ENCODE data around the gene CRABP2. TPM values are rescaled to one million over a fixed set of nuclear protein-coding genes. Genes with fewer than 3 reads are reported as not detected.

CRABP2 gene
- total RNA-seq, 1 donor from 2014 or later, result 2.4 TPM

DNA sequence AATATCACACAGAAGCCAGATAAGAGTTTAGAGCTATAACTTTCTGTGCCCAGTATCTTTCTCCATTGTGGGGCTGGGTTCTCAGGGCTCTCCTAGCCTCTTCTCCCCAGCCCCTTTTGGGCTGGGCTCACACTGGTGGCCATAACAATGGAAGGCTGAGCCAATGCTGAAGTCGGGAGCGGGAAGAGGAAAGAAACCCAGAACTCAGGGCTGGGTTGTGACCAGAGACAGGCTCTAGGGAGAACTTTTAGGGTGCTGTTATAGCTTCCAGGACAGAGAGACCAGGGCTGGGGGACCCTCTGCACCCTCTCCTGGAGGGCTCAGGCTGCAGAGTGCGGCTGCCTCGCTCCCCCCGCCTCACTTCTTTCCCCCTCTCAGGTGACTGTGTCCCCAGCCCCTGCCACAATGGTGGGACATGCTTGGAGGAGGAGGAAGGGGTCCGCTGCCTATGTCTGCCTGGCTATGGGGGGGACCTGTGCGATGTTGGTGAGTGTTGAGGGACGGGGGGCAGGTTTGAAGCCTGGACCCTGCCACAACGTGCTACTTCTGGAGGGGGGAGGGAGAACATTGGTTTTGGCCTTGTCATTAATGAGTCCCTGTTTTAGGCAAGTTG, 49.4 kb downstream of the CRABP2 start:
- H3K9me3 Mint-ChIP-seq (ENCODE audit: unreplicated experiment), result peaks cover 16% of the 10 kb centered on the region
- peak overlapping the region; percentile 43 for H3K27ac Mint-ChIP-seq (ENCODE audit: unreplicated experiment)
- TF ChIP-seq, protein P1, sequence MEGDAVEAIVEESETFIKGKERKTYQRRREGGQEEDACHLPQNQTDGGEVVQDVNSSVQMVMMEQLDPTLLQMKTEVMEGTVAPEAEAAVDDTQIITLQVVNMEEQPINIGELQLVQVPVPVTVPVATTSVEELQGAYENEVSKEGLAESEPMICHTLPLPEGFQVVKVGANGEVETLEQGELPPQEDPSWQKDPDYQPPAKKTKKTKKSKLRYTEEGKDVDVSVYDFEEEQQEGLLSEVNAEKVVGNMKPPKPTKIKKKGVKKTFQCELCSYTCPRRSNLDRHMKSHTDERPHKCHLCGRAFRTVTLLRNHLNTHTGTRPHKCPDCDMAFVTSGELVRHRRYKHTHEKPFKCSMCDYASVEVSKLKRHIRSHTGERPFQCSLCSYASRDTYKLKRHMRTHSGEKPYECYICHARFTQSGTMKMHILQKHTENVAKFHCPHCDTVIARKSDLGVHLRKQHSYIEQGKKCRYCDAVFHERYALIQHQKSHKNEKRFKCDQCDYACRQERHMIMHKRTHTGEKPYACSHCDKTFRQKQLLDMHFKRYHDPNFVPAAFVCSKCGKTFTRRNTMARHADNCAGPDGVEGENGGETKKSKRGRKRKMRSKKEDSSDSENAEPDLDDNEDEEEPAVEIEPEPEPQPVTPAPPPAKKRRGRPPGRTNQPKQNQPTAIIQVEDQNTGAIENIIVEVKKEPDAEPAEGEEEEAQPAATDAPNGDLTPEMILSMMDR (IDR thresholded peaks at IDR 0.05; ENCODE audit: partially characterized antibody, unreplicated experiment), result no peak
- no peaks in the 10 kb centered on the region for H3K36me3 Mint-ChIP-seq (ENCODE audit: unreplicated experiment)
- H3K4me3 Mint-ChIP-seq (ENCODE audit: unreplicated experiment), result peak overlapping the region; percentile 81
- H3K4me1 Mint-ChIP-seq (ENCODE audit: low read depth, unreplicated experiment), result peaks cover 45% of the 10 kb centered on the region
- DNase-seq, result no peak
- peaks cover 23% of the 10 kb centered on the region for H3K27me3 Mint-ChIP-seq (ENCODE audit: unreplicated experiment)

DNA sequence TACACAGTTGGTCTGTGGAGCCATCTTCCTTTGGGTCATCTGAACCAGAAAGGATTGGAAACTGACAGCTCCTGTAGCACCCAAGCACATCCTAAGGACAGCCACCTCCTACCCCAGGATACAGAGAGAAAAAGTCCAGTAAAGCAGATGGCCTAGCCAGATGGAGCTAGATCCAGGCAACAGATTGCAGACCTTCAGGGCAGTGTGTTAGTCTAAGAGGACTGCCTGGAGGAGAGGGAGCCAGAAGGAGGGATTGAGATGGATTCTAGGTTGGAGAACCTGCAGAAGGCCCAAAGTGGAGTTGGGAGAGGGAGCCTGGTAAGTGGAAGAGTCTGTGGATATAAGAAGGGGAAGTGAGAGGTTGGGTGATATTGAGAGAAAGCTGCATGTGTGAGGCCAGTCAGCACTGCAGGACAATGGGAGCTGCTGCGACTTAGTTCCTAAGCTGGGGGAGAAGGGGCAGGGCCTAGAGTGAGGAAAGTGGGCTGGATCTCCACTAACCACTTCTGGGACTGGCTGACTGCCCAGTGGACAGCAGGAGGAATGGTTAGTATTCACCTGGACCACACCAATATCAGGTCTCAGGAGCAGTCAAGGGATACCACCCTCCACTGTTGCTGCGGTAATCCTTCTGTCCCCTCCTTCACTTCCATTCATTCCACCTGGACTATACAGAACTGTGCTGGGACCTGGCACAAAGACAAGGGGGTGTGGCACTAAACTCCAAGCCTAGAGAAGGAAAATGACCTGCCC, 50.1 kb downstream of the CRABP2 start:
- Mint-ChIP-seq H3K9me3 (ENCODE audit: unreplicated experiment) (peaks cover 18% of the 10 kb centered on the region), H3K27me3 (ENCODE audit: unreplicated experiment) (peaks cover 24% of the 10 kb centered on the region), H3K27ac (ENCODE audit: unreplicated experiment) (peak overlapping the region; percentile 75), H3K4me3 (ENCODE audit: unreplicated experiment) (peak overlapping the region; percentile 48), H3K36me3 (ENCODE audit: unreplicated experiment) (no peaks in the 10 kb centered on the region), H3K4me1 (ENCODE audit: low read depth, unreplicated experiment) (peaks cover 41% of the 10 kb centered on the region)
- no peak for DNase-seq
- TF ChIP-seq, protein P1 (IDR thresholded peaks at IDR 0.05; ENCODE audit: partially characterized antibody, unreplicated experiment), result no peak

GRCh38 chr1:156654700-156655099, 50.7 kb downstream of the CRABP2 start:
- peak overlapping the region; percentile 55 for H3K4me3 Mint-ChIP-seq (ENCODE audit: unreplicated experiment)
- H3K4me1 Mint-ChIP-seq (ENCODE audit: low read depth, unreplicated experiment), result peaks cover 36% of the 10 kb centered on the region
- DNase-seq, result no peak
- TF ChIP-seq, protein P1 (IDR thresholded peaks at IDR 0.05; ENCODE audit: partially characterized antibody, unreplicated experiment), result no peak
- peak overlapping the region; percentile 87 for H3K27ac Mint-ChIP-seq (ENCODE audit: unreplicated experiment)
- H3K27me3 Mint-ChIP-seq (ENCODE audit: unreplicated experiment), result peaks cover 20% of the 10 kb centered on the region
- H3K9me3 Mint-ChIP-seq (ENCODE audit: unreplicated experiment), result peaks cover 18% of the 10 kb centered on the region
- H3K36me3 Mint-ChIP-seq (ENCODE audit: unreplicated experiment), result no peaks in the 10 kb centered on the region

DNA sequence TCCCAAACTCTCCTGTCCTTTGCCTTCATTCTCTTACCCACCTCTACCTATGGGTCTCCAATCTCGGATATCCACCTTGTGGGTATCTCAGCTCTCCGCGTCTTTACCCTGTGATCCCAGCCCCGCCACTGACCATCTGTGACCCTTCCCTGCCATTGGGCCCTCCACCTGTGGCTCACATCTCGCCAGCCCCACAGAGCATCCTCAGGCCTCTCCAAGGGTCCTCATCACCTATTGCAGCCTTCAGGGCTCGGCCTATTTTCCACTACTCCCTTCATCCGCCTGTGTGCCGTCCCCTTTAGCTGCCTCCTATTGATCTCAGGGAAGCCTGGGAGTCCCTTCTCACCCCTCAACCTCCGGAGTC, 52.4 kb downstream of the CRABP2 start:
- H3K4me1 Mint-ChIP-seq (ENCODE audit: low read depth, unreplicated experiment), result peaks cover 36% of the 10 kb centered on the region
- peaks cover 21% of the 10 kb centered on the region for H3K27me3 Mint-ChIP-seq (ENCODE audit: unreplicated experiment)
- peaks cover 18% of the 10 kb centered on the region for H3K9me3 Mint-ChIP-seq (ENCODE audit: unreplicated experiment)
- no peak overlapping the region for H3K4me3 Mint-ChIP-seq (ENCODE audit: unreplicated experiment)
- H3K36me3 Mint-ChIP-seq (ENCODE audit: unreplicated experiment), result no peaks in the 10 kb centered on the region
- TF ChIP-seq, protein P1 (IDR thresholded peaks at IDR 0.05; ENCODE audit: partially characterized antibody, unreplicated experiment), result no peak
- DNase-seq, result no peak
- H3K27ac Mint-ChIP-seq (ENCODE audit: unreplicated experiment), result no peak overlapping the region

Measured in glutamatergic neuron (in vitro differentiated cells).